MM.1S (cell line): Measurements from ENCODE around the gene NEDD4L.

Experiments
- CTCF ChIP-seq: fragments of 300-600 bp; sonication (generic); IDR thresholded peaks from 2 replicates; pipeline ENCODE4 v1.5.1; 2016; ENCODE audit warnings: antibody characterized with exemption, low read length, mixed read lengths
- EZH2 ChIP-seq: fragments of 300-600 bp; sonication (generic); optimal IDR thresholded peaks from 2 replicates; pipeline ENCODE3; 2017; ENCODE audit warnings: low read depth, mild to moderate bottlenecking, antibody characterized with exemption, low read length, mixed read lengths

GRCh38 chr18:58388736-58389135, 344.7 kb downstream of the NEDD4L start:
- TF ChIP-seq CTCF (no peak), EZH2 (no peak)
